DOHH2 (cell line): ENCODE data around the gene PCTP.

Experiments
- EZH2phosphoT487 ChIP-seq: fragments of 200-600 bp; sonication (generic); IDR thresholded peaks from 2 replicates; pipeline ENCODE4 v1.6.1; 2017; ENCODE audit warnings: borderline replicate concordance, mild to moderate bottlenecking, antibody characterized with exemption, low read length, moderate library complexity, mixed read lengths
- TF ChIP-seq, protein P1 (sequence below): fragments of 200-600 bp; sonication (generic); IDR thresholded peaks from one replicate; pipeline ENCODE4 v1.5.1; 2014; ENCODE audit warnings: antibody characterized with exemption, mild to moderate bottlenecking, low read depth, low read length; ENCODE audit not compliant: poor library complexity, severe bottlenecking

DNA sequence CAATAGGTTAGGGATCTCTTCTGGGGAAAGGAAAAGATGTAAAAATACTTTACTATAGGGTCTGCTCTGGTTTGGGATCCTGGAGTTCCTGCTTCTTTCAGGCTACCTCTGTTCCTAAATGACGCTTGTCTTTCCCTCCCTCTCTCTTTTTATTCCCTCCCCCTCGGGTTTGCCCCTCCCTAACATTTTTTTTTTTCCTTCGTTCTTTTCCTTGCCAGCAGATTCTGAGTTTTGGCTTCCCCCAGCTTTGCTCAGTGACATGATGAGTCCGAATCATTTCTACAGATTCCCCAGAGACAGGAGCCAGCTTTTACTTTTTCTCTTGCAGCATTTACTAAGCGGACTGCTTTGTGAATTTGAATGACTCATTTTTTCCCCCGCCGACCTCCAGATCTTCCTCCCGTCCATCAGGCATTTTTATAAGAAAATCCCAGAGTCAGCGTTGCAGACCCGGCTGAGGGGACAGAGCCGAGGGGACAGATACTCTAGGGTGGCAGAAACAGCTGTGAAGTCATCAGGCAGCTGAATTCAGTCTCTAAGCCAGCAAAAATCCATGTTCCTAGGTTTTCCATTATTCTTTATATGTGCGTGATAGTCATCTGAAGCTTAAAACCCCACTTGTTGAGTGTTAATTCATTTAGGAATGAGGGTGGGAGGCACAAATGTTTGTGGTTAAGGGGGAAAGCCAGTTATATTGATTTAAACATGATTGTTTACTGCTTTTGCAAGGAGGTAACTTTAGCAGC, 27.9 kb upstream of the PCTP start, which contains the start of gene TMEM100:
- no peak for TF ChIP-seq EZH2phosphoT487
- TF ChIP-seq, protein P1, sequence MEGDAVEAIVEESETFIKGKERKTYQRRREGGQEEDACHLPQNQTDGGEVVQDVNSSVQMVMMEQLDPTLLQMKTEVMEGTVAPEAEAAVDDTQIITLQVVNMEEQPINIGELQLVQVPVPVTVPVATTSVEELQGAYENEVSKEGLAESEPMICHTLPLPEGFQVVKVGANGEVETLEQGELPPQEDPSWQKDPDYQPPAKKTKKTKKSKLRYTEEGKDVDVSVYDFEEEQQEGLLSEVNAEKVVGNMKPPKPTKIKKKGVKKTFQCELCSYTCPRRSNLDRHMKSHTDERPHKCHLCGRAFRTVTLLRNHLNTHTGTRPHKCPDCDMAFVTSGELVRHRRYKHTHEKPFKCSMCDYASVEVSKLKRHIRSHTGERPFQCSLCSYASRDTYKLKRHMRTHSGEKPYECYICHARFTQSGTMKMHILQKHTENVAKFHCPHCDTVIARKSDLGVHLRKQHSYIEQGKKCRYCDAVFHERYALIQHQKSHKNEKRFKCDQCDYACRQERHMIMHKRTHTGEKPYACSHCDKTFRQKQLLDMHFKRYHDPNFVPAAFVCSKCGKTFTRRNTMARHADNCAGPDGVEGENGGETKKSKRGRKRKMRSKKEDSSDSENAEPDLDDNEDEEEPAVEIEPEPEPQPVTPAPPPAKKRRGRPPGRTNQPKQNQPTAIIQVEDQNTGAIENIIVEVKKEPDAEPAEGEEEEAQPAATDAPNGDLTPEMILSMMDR: no peak
